ENCODE results near the gene SLC12A7. TPM values are rescaled to one million over a fixed set of nuclear protein-coding genes. Genes with fewer than 3 reads are reported as not detected.

SLC12A7 gene
- total and polyA plus RNA-seq, 2 of the 13 experiments (the other 11 are each of a cell fraction or from before 2014, with no cell fraction given) = 14.0 to 18.5 TPM

DNA sequence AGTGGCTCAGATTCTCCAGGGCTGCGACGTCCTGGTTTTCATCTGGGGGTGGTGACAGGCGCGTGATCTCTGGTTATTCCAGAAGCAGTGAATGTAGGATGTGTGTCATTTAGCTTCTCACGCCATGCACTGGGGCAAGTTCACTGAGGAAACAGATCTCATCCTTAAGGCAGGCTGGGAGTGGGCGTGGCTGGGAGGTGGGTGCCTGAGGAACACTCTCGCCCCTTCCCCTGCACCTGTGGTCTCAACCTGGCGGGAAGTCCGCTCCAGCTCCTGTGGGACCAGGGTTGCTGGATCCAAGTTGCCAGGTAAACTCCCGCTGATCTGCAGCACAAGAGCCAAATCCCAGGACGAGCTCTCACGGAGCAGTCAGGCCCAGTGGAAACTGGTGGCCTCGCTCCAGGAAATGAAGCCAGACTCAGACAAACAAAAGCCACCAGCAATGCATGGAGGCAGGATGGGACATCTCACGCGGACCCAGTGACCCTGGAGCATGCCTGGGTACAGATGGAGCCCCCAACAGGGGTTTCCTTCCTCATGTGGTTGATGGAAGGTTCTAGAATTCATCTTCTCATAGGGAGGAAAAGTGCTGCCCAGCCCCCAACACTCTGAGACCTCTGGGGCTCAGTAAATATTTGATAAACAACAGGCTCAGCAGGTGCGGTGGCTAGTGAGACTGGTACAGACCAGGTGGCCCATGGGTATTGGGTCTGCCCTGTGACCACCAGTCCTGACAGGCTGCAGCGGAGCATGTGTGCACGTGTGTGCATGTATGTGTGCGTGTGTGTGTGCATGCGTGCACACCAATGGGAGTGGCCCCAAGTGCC lies 16.3 kb upstream of the SLC12A7 start (continued):
- TF ChIP-seq, protein P1, sequence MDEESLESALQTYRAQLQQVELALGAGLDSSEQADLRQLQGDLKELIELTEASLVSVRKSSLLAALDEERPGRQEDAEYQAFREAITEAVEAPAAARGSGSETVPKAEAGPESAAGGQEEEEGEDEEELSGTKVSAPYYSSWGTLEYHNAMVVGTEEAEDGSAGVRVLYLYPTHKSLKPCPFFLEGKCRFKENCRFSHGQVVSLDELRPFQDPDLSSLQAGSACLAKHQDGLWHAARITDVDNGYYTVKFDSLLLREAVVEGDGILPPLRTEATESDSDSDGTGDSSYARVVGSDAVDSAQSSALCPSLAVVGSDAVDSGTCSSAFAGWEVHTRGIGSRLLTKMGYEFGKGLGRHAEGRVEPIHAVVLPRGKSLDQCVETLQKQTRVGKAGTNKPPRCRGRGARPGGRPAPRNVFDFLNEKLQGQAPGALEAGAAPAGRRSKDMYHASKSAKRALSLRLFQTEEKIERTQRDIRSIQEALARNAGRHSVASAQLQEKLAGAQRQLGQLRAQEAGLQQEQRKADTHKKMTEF (CRISPR knock-in tag; IDR thresholded peaks at IDR 0.05) = no peak
- TF ChIP-seq, protein P2, sequence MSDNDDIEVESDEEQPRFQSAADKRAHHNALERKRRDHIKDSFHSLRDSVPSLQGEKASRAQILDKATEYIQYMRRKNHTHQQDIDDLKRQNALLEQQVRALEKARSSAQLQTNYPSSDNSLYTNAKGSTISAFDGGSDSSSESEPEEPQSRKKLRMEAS (IDR thresholded peaks at IDR 0.05) = no peak
- TF ChIP-seq CBX2 (IDR thresholded peaks at IDR 0.05; ENCODE audit: low read depth, low read length) (no peak), CBX2 (CRISPR knock-in tag; IDR thresholded peaks at IDR 0.05; ENCODE audit: low read depth) (no peak), THAP9 (CRISPR knock-in tag; IDR thresholded peaks at IDR 0.05; ENCODE audit: borderline replicate concordance) (no peak), FLYWCH1 (CRISPR knock-in tag; IDR thresholded peaks at IDR 0.05) (no peak), ZNF605 (CRISPR knock-in tag; IDR thresholded peaks at IDR 0.05) (no peak), ZBTB44 (CRISPR knock-in tag; IDR thresholded peaks at IDR 0.05) (no peak), NR1H2 (CRISPR knock-in tag; IDR thresholded peaks at IDR 0.05; ENCODE audit: borderline replicate concordance, low read depth) (no peak), KIAA2018 (CRISPR knock-in tag; IDR thresholded peaks at IDR 0.05; ENCODE audit: borderline replicate concordance) (no peak)
